ENCODE data around the gene PIGN. TPM values are rescaled to one million over a fixed set of nuclear protein-coding genes. Genes with fewer than 3 reads are reported as not detected.
A peak's percentile ranks its signal among the peaks of the same experiment; 100 is the strongest.

PIGN gene
- total RNA-seq, 1 experiment from 2014 or later = 30.9 TPM

DNA sequence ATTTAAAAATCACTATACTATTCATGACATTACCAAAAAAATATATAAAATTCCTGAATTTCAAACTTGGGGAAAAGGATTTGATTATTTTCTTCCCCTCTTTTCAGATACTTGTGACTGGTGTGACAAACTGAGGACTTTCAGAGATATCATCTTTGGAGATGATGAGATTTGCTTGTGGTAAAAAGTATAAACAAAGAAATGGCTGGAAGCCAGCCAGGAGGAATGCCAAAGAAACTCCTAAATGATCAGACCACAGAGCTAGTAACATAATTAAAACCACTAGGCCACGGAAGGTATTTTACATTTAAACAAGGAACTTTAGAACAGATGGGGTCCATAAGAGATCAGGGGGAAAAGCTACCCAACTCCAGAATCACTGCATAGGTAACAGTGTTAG, 58.7 kb downstream of the PIGN start:
- Histone ChIP-seq H3K4ac (ENCODE audit: low read depth, low read length) (no peak overlapping the region), H2BK5ac (ENCODE audit: insufficient read length, low read length) (no peak overlapping the region), H3K23me2 (ENCODE audit: insufficient read length, low read depth, low read length, poor library complexity, severe bottlenecking) (no peaks in the 10 kb centered on the region), H2BK12ac (ENCODE audit: insufficient read length, low read depth, low read length) (no peak overlapping the region), H2BK20ac (ENCODE audit: low read depth, low read length, poor library complexity, severe bottlenecking) (no peak overlapping the region), H3K27ac (ENCODE audit: insufficient read length, low read depth, low read length) (no peak overlapping the region), H3K14ac (ENCODE audit: insufficient read depth, low read length) (no peak overlapping the region), H2BK15ac (ENCODE audit: low read depth, low read length) (no peak overlapping the region), H3K79me1 (ENCODE audit: insufficient read depth, low read depth, low read length, poor library complexity, severe bottlenecking) (no peaks in the 10 kb centered on the region), H2AK5ac (ENCODE audit: insufficient read length, low read length) (no peak overlapping the region), H3T11ph (ENCODE audit: low read length) (no peak overlapping the region), H4K20me1 (ENCODE audit: control insufficient read depth, insufficient read depth, insufficient read length) (no peaks in the 10 kb centered on the region), H2BK120ac (ENCODE audit: low read depth, low read length, poor library complexity, severe bottlenecking) (no peak overlapping the region), H3K18ac (ENCODE audit: insufficient read length, low read depth, low read length) (no peak overlapping the region), H3K27me3 (ENCODE audit: insufficient read depth, low read length) (no peaks in the 10 kb centered on the region), H3K9ac (ENCODE audit: extremely low read depth, insufficient read length, low read length) (no peak overlapping the region), H3K56ac (ENCODE audit: insufficient read length, low read depth, low read length) (no peak overlapping the region), H2AFZ (ENCODE audit: low read length) (no peak overlapping the region), H3K23ac (ENCODE audit: insufficient read length, low read depth, low read length) (no peak overlapping the region), H3K79me2 (ENCODE audit: insufficient read depth, low read length) (no peaks in the 10 kb centered on the region), H3K4me2 (ENCODE audit: insufficient read depth, insufficient read length, low read length) (no peak overlapping the region), H3K9me3 (ENCODE audit: control insufficient read depth, low read depth, low read length) (no peaks in the 10 kb centered on the region), H4K5ac (ENCODE audit: insufficient read length, low read depth, low read length) (no peak overlapping the region), H4K91ac (ENCODE audit: insufficient read length, low read depth, low read length) (no peak overlapping the region), H3K4me1 (ENCODE audit: insufficient read depth, low read length) (no peaks in the 10 kb centered on the region), H4K8ac (replicated peaks; ENCODE audit: insufficient read length, low read depth, low read length) (no peak overlapping the region)
- DNase-seq = no peak
- no peak for TF ChIP-seq CTCF (conservative IDR thresholded peaks at IDR 0.05)
- no peaks in the 10 kb centered on the region for H3K27me3 Mint-ChIP-seq (ENCODE audit: low read depth)
- peaks cover 0 to 6% of the 10 kb centered on the region in 2 experiments; a peak in 2 of 4 replicates for H3K4me1 Mint-ChIP-seq
- no peaks in the 10 kb centered on the region for H3K9me3 Mint-ChIP-seq
- H3K27ac Mint-ChIP-seq = peak overlapping the region in 1 of 3 experiments; percentile 19; a peak in 2 of 7 replicates
- H3K36me3 Mint-ChIP-seq (ENCODE audit: insufficient read depth in 1 of 3, low read depth in 3 of 3) = no peaks in the 10 kb centered on the region
- WGBS (ENCODE audit: extremely low coverage, insufficient read length, low lambda C conversion rate) = no CpG with 5 or more reads among the region's 1 CpG
- H3K4me3 Mint-ChIP-seq = no peak overlapping the region

Data from H9 (cell line).